GM08714 (cell line): ENCODE results near the gene NHLRC4.
"Not testable (repeated sequence)": the region's sequence is repeated elsewhere in the genome, so short reads cannot be mapped to it uniquely, and the experiment has no call there.

ENCODE experiments used
- H3K4me3 ChIP-seq: fragments of 200-500 bp; sonication (Bioruptor generic); 2 replicates; pipeline ENCODE4 v1.5.1; 2014; ENCODE audit warnings: mild to moderate bottlenecking, low read length, inconsistent platforms
- ZNF274 ChIP-seq: IDR thresholded peaks from 2 replicates; pipeline ENCODE4 v1.6.1; 2012; ENCODE audit warnings: mild to moderate bottlenecking, low read depth, low read length

NHLRC4 gene

DNA sequence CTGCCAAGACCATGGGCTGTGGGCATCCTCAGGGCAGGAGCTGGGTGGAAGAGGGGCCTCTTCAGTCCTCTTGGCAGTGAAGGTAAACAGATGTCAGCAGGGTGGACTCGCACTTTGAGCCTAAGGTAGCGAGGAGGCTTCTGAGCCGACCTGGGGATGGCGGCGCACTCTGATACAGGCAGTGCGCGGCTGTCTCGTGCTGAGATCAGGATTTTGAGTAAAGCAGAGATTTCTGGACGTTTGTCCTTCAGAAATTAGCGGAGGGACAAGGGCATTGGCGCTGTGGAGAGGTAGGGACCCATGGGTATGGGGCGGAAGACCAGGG lies 29.9 kb downstream of the NHLRC4 start:
- no peak overlapping the region for H3K4me3 ChIP-seq
- TF ChIP-seq ZNF274: no peak

DNA sequence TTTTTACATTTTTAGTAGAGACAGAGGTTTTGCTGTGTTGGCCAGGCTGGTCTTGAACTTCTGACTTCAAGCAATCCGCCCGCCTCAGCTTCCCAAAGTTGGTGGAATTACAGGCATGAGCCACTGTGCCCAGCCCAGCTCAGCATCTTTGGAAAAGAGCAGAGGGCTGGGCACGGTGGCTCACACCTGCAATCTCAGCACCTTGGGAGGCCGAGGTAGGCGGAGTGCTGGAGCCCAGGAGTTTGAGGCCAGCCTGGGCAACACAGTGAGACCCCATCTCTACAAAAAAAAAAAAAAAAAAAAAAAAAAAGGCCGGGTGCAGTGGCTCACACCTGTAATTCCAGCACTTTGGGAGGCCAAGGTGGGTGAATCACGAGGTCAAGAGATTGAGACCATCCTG lies 30.9 kb downstream of the NHLRC4 start:
- H3K4me3 ChIP-seq: not testable (repeated sequence)

DNA sequence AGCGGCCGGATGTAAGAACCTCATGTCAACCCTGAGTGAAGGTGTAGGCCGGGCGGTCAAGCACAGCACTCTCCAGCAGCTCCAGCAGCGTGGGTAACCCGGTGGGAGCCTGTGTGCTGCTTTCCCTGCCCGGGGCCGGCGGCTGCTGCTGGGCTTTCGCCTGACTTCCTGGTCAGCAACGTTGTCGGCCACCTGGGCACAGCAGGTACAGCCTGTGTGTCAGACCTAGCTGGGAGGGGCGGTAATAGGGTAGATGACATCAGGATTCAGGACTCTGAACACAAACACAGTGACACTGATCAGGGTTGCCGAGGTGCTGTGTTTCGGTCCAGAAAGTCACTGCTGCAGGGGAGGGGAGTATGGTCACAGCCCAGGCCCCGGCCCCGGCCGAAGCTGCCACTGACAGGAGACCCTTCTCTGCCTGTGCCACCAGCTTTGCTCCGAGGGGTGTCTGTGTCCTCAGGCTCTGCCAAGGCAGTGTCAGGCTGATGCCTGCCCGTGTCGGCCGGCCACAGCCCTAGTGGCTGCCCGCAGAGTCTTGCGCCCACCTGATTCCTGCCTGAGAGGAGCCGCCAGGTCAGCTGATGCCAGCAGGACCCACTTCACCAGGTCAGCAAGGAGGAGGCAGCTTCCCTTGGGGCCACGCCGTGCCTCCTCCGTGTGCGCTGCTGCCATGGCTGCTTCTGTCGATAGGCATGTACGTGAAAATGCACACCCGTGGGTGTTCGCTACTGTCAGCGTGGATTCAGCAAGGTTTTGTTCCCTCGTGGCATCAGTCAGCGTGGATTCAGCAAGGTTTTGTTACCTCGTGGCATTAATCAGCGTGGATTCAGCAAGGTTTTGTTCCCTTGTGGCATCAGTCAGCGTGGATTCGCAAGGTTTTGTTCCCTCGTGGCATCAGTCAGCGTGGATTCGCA lies 32.3 kb downstream of the NHLRC4 start:
- no peak for TF ChIP-seq ZNF274
- H3K4me3 ChIP-seq: no peak overlapping the region

DNA sequence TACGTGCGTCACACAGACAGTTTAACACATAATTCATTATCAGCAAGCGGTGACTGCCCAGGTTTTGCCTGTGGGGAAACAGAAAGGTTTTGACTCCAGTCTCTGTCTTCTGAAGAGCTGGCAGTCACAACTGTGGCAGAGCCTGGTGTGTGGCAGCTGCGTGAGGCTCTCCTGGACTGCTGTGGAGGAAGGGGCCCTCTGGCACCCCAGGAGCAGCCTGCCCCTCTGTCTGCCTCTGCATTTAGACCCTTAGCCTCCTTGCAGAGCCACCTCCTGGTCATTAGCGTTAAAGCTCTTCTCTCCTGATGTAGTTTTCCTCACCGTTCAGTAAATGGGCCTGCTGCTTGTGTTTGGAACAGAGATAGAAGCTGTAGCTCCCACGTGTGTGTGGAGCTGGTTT lies 34.0 kb downstream of the NHLRC4 start:
- no peak overlapping the region for H3K4me3 ChIP-seq
- no peak for TF ChIP-seq ZNF274

DNA sequence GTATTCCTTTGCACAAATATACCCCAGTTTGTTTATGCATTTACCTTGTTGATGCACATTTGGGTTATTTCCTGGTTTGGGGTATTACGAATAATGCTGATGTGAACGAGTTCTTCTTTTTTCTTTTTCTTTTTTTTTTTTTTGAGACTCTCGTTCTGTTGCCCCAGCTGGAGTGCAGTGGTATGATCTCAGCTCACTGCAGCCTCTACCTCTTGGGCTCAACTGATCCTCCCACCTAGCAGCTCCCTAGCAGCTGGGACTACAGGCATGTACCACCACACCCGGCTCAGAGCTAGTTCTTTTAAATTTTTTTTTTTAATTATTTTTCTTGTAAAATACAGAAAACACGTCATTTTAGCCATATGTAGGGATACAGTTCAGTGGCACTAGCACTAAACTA lies 37.1 kb downstream of the NHLRC4 start:
- no peak overlapping the region for H3K4me3 ChIP-seq
- TF ChIP-seq ZNF274: no peak

DNA sequence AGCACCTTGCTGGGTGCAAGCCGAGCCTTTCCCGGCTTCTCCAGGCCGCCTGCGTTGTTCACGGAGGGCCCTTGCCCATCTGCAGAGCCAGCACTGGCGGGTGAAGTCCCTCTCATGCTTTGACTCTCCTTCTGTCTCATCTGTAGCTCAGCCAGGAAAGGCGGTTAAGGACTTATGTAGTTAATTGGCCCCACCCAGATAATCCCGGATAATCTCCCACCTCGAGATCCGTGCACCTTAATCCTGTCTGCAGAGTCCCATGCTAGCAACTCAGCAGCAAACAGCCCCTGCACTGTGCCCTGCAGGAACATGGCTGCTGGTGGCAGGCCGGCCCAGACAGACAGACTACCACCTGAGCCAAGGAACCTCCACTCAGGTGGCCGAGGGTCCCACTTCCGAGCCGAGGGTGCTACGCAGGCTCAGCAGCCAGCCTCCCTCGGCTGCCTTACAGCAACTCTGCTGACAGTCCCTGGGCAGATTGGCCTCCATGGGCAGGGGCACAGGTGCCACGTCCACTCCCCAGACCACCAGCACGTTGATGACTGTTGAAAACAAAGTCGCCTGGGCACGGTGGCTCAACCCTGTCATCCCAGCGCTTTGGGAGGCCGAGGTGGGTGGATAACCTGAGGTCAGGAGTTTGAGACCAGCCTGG lies 40.0 kb downstream of the NHLRC4 start:
- TF ChIP-seq ZNF274: no peak

DNA sequence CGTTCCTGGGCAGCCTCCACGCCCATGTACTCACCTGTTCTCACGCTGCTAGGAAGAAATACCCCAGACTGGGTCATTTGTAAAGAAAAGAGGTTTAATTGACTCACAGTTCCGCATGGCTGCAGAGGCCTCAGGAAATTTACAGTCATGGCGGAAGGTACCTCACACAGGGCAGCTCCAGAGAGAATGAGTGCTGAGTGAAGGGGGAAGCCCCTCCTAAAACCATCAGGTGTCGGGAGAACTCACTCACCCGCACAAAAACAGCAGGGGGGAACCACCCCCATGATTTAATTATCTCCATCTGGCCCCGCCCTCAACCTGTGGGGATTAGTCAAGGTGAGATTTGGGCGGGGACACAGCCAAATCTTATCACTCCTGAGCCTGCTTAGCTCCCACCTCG lies 41.2 kb downstream of the NHLRC4 start:
- no peak overlapping the region for H3K4me3 ChIP-seq
- no peak for TF ChIP-seq ZNF274

More for the DNA sequence above, 40.0 kb downstream of the NHLRC4 start:
- no peak overlapping the region for H3K4me3 ChIP-seq

DNA sequence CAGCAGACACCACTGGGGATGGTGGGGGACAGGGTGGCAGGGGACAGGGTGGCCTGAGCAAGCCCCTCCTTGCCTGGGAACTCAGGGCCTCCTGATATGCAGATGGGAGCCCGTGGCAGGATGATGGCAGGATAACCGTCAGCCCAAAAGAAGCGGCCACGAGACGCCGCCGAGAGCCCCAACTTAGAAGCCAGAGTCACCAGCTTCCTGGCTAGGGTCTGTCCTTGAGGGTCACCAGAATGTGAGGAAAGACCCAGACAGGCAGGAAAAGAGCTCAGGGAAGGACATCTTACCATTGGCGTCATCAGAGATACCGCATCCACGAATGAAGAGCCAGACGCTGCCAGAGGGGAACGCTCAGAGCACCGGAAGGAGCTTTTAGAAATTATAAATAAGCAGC lies 42.5 kb downstream of the NHLRC4 start:
- H3K4me3 ChIP-seq: no peak overlapping the region
- TF ChIP-seq ZNF274: no peak

DNA sequence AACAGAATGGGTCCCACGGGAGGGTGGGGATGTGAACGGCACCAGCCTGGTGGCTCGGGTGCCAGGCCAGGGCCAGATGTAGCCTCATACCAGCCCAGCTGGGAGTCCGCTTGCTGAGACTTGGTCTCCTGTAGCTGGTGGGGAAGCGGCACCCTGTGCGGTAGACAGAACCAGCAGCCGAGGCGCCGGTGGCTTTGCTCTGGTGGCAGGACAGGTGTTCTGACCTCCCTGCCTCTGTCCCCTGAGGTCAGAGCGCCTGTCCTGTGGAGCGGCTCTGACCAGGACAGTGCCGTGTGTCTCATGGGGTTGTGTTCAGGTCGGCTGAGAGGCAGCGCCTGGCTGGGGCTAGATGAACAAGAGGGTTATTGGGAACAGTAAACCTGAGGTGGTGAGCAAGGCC lies 43.2 kb downstream of the NHLRC4 start:
- no peak for TF ChIP-seq ZNF274

DNA sequence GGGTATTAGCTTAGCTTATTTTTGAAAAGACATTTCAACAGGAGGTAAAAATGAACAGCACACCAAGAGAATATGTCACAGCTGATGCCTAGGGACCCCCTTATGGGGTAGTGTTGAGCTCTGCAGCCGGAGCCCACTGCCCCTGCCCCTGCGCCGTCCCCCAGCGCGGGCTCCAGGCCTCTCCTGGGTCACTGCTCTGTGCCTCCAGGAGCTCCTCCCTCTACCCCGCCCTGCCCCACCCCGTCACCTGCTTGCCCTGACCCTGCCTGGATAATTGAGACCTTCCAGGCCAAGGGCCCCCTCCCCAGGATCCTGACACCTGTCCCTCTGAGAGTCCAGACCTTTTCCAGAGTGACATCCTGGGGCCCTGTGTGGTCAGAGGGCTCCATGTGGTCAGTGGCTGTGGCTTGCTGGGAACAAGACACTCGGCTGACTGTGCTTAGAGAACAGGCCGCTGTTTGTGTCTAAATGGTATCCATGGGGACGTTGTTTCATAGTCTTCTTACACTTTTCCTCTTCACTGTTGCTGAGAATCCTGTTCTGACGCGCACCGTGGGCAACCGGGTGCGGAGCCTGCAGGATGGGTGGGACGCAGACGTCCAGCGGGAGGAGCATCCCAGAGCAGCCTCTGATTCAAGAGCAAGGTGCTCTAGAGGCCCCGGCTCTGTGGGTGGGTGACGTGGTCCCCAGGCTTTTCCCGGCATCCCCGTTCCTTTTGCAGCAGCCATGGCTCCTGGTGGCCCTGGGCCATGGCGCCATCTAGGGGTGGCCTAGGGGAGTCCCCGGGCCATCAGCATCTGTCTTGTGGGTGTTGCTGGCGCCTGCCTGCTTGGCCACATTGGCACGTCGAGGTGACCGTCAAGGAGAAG lies 43.9 kb downstream of the NHLRC4 start:
- H3K4me3 ChIP-seq: no peak overlapping the region
- TF ChIP-seq ZNF274: no peak

More for the DNA sequence above, 43.2 kb downstream of the NHLRC4 start:
- H3K4me3 ChIP-seq: no peak overlapping the region

DNA sequence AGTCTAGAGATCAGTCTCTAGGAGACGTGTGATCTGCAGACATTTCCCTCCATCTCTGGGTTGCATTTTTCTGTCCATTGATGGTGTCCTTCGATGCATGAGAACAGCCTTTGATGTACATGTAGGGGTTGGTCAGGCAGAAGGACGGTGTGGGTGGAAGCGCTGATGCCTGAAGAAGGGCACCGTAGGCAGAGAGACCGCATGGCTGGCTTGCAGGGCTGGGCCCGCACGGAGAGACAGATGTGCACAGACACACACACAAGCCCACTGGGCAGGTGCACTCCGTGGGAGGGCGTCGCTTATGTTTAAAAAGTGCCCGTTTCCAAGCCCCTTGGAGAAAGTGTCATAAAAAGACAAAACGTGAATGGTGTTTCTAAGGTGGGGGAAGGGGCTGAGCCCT lies 48.3 kb downstream of the NHLRC4 start:
- no peak overlapping the region for H3K4me3 ChIP-seq
- TF ChIP-seq ZNF274: no peak

DNA sequence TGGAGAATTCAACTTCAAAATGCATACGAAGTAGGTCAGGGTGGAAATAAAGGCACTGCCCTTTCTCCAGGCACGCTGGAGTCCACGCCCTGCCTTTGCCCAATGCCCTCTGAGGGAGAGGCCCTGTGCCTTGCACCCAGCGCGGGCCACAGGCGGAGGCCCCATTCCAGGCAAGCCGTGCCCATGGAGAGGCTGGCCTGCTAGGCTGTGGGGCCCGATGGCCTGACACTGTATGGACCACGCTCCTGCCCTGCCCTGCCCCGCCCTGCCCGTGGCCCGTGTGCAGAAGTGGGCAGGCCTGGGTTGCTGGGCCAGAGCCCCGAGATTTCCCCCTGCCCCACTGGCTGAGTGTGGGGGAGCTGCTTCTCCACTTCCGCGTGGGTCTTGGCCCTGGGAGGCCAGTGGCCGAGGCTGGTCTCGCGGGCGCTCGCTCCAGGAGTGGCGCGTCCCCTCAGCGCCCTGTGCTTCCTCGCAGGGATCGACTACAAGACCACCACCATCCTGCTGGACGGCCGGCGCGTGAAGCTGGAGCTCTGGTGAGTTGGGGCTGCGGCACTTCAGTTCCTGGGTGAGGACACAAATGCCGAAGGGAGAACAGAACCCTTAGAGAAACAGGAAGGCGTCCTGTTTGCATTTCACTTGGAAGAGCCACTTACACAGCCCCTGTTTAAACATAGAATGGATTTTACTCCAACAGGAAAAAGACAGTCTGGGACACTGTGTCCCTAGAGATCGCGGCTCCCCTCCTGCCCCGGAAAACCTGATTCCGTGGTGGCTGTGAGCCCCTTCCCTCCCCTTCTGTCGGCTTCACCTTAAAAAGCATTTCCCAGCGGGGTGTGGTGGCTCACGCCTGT lies 50.2 kb downstream of the NHLRC4 start:
- no peak overlapping the region for H3K4me3 ChIP-seq
- TF ChIP-seq ZNF274: no peak

DNA sequence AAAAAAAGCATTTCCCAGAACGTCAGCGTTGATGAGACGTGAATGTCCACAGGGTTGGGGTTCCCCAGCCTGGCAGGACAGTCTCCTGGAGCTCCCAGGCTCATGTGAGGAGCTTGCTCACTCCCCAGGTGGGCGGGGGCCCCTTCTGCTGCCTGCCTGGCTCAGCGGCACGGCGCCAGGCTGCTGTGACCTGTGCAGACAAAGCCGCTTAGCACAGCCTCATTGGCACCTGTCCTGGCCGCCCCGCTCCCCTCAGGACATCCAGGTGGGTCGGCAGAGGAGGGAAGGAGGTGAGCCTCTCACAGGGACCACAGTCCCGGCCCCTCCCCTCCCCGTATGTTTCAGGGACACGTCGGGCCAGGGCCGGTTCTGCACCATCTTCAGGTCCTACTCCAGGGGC lies 51.0 kb downstream of the NHLRC4 start:
- no peak for TF ChIP-seq ZNF274
- no peak overlapping the region for H3K4me3 ChIP-seq
